DND-41 (cell line): Measurements from ENCODE around the gene KIAA1755.

Source experiments
- ATAC-seq: fragments of 200-7000 bp; cut with Tn5 transposase; 3 replicates; pipeline ENCODE4 v1.9.1; 2021; ENCODE audit warnings: low read depth; ENCODE audit not compliant: insufficient read depth
- DNase-seq: peaks from one replicate; pipeline ENCODE4 v3.0.0-alpha.2; 2020
- H2AFZ ChIP-seq: 2 replicates; pipeline ENCODE4 v1.6.0; 2012; ENCODE audit warnings: low read depth, low read length
- H3K27ac ChIP-seq: 2 replicates; pipeline ENCODE4 v1.5.1; 2012; ENCODE audit warnings: low read length, inconsistent platforms
- H3K27me3 ChIP-seq: fragments of 200-600 bp; sonication (generic); 2 replicates; pipeline ENCODE4 v1.6.0; 2012; ENCODE audit warnings: low read length, mild to moderate bottlenecking, inconsistent platforms; ENCODE audit not compliant: insufficient read depth, poor library complexity
- H3K36me3 ChIP-seq: 2 replicates; pipeline ENCODE4 v1.5.1; 2012; ENCODE audit warnings: low read length, inconsistent platforms; ENCODE audit not compliant: insufficient read depth
- H3K4me1 ChIP-seq: 2 replicates; pipeline ENCODE4 v1.5.1; 2012; ENCODE audit warnings: mild to moderate bottlenecking, low read length; ENCODE audit not compliant: insufficient read depth
- H3K4me2 ChIP-seq: 2 replicates; pipeline ENCODE4 v1.6.0; 2012; ENCODE audit warnings: mild to moderate bottlenecking, moderate library complexity, low read length, inconsistent platforms; ENCODE audit not compliant: insufficient read depth
- H3K4me3 ChIP-seq, 2 experiments: fragments of 200-600 bp in 1 of 2; shearing (Covaris generic) in 1 of 2; 2 replicates each; pipeline ENCODE4 v1.5.1; 2012 to 2016; ENCODE audit warnings: inconsistent platforms in 2 of 2, low read length in 2 of 2, mild to moderate bottlenecking in 2 of 2, low read depth in 1 of 2, moderate library complexity in 1 of 2
- H3K79me2 ChIP-seq: 2 replicates; pipeline ENCODE4 v1.6.0; 2012; ENCODE audit warnings: low read length, inconsistent platforms; ENCODE audit not compliant: insufficient read depth
- H3K9ac ChIP-seq: 2 replicates; pipeline ENCODE4 v1.6.0; 2012; ENCODE audit warnings: low read depth, mild to moderate bottlenecking, inconsistent platforms, low read length, moderate library complexity
- H3K9me3 ChIP-seq: 2 replicates; pipeline ENCODE4 v1.5.1; 2012; ENCODE audit warnings: low read length, moderate library complexity, mild to moderate bottlenecking, inconsistent platforms; ENCODE audit not compliant: insufficient read depth, severe bottlenecking
- H4K20me1 ChIP-seq: 2 replicates; pipeline ENCODE4 v1.6.0; 2012; ENCODE audit warnings: low read length; ENCODE audit not compliant: insufficient read depth
- EZH2 ChIP-seq: IDR thresholded peaks from 3 replicates; pipeline ENCODE4 v1.6.1; 2012; ENCODE audit warnings: borderline replicate concordance, low read depth, mild to moderate bottlenecking, moderate library complexity, low read length, inconsistent platforms; ENCODE audit not compliant: severe bottlenecking
- TF ChIP-seq, protein P1 (sequence below): IDR thresholded peaks from 2 replicates; pipeline ENCODE4 v1.5.1; 2012; ENCODE audit warnings: borderline replicate concordance, low read length, moderate library complexity, mild to moderate bottlenecking; ENCODE audit not compliant: poor library complexity, severe bottlenecking; ENCODE audit errors: extremely low read depth

KIAA1755 gene

DNA sequence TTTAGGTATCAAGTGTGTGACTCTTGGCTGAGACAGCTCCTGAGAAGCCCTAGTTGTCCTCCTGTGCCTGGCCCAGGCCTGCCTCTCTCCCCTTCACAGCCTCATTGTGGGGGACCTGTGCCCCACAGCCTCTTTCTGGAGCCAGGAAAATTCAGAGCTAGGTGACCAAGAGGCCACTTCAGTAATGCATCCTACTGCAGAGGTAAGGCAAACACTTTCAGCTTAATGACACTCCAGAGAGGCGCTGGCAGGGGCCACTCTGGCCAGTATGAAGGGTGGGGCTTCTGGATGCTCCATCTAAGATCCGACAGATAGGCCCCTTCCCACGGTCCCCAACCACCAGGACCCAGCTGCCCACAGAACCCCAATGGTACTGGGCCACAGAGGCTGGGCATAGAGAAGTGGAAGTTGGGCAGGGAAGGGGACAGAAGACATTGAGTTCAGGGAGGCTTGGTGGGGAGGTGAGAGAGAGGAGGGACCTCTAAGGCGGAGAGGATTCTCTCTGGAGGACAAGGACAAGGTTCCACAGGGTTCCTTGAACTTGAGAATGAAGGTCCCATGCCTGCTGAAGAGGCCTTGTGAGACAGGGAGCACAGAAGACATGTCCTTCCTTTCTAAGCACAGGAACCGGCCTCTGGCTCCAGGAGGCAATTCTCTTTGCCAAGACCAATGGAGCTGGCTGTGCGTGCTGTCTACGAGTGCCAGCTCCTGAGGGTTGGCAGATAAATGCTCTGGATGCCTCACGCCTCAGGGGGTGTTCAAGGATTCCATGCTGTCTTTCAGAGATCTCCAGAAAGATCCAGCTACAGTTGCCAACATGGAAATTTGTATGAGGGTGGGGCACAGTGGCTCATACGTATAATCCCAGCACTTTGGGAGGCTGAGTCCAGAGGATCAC lies 49.1 kb downstream of the KIAA1755 start:
- H3K4me1 ChIP-seq: no peaks in the 10 kb centered on the region
- H3K36me3 ChIP-seq: no peaks in the 10 kb centered on the region
- H3K9ac ChIP-seq: no peak overlapping the region
- peaks cover 3% of the 10 kb centered on the region for H3K27me3 ChIP-seq
- no peak for DNase-seq
- no peak for ATAC-seq
- no peak overlapping the region for H3K4me2 ChIP-seq
- no peak overlapping the region for H3K27ac ChIP-seq
- no peak overlapping the region for H2AFZ ChIP-seq
- H3K9me3 ChIP-seq: no peaks in the 10 kb centered on the region
- H4K20me1 ChIP-seq: peaks cover 10% of the 10 kb centered on the region
- H3K4me3 ChIP-seq: no peak overlapping the region
- no peaks in the 10 kb centered on the region for H3K79me2 ChIP-seq
- no peak for TF ChIP-seq EZH2
- TF ChIP-seq, protein P1, sequence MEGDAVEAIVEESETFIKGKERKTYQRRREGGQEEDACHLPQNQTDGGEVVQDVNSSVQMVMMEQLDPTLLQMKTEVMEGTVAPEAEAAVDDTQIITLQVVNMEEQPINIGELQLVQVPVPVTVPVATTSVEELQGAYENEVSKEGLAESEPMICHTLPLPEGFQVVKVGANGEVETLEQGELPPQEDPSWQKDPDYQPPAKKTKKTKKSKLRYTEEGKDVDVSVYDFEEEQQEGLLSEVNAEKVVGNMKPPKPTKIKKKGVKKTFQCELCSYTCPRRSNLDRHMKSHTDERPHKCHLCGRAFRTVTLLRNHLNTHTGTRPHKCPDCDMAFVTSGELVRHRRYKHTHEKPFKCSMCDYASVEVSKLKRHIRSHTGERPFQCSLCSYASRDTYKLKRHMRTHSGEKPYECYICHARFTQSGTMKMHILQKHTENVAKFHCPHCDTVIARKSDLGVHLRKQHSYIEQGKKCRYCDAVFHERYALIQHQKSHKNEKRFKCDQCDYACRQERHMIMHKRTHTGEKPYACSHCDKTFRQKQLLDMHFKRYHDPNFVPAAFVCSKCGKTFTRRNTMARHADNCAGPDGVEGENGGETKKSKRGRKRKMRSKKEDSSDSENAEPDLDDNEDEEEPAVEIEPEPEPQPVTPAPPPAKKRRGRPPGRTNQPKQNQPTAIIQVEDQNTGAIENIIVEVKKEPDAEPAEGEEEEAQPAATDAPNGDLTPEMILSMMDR: no peak

DNA sequence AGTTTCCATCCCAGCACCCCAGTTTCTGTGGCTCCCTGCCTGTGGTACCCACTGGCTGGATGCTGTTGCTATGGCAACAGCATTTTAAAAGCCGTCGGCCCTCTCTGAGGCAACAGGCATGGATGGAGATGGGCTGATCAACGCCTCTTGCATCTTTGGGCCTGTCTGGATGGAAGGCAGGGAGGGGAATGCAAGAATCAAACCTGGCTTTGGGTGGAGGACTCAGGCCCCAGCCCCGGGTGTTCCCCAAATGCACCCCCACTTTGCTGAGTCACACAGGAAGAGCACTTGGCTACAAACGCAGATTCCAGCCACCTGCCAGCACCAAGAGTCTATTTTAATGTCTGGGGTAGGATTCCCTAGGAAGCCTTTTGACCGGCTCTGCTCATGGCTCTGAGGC lies 49.8 kb downstream of the KIAA1755 start:
- no peak overlapping the region for H3K27ac ChIP-seq
- no peaks in the 10 kb centered on the region for H3K4me1 ChIP-seq
- DNase-seq (no peak), ATAC-seq (no peak)
- no peaks in the 10 kb centered on the region for H3K79me2 ChIP-seq
- H4K20me1 ChIP-seq: peaks cover 10% of the 10 kb centered on the region
- no peak overlapping the region for H3K9ac ChIP-seq
- H2AFZ ChIP-seq: no peak overlapping the region
- H3K36me3 ChIP-seq: no peaks in the 10 kb centered on the region
- H3K9me3 ChIP-seq: no peaks in the 10 kb centered on the region
- TF ChIP-seq, protein P1: no peak
- no peak for TF ChIP-seq EZH2
- peaks cover 3% of the 10 kb centered on the region for H3K27me3 ChIP-seq
- H3K4me2 ChIP-seq: no peak overlapping the region
- H3K4me3 ChIP-seq: no peak overlapping the region

DNA sequence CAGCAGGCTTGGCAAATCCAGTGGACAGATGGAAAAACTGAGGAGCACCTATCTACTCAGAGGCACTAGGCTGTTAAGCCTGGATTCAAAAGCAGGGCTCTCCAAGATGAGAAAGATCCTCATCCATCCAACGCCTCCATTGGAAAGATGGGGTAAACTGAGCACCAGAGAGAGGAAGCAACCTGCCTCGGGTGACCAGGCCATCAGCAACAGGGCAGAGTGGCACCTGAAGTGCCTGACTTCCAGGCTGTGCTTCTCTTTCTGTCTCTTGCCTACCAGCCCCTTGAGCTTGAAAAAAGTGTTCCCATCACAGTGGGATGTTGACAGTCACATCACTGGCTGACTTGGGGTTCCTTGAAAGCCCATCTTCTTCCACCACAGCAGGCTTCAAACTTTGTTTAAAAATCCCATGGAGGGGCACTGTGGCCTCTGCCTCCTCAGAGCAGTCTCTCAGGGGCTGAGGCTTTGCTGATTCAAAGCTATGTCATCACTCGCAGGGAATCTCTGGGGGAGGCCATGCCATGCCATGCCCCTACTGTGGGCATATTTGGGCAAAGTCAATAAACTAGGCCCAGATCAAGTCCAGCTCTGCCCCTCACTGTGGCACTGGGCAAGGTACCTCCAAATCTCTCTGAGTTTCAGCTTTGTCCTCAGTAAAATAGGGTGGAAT lies 50.7 kb downstream of the KIAA1755 start:
- Histone ChIP-seq H3K36me3 (no peaks in the 10 kb centered on the region), H3K9ac (no peak overlapping the region), H4K20me1 (peaks cover 6% of the 10 kb centered on the region; the same call in 1 of the 2 replicates), H3K79me2 (no peaks in the 10 kb centered on the region), H3K27ac (no peak overlapping the region), H3K9me3 (no peaks in the 10 kb centered on the region), H3K4me1 (no peaks in the 10 kb centered on the region), H3K4me3 (no peak overlapping the region), H2AFZ (no peak overlapping the region), H3K27me3 (peaks cover 3% of the 10 kb centered on the region), H3K4me2 (no peak overlapping the region)
- TF ChIP-seq, protein P1: no peak
- TF ChIP-seq EZH2: no peak
- DNase-seq (no peak), ATAC-seq (no peak)
